ENCODE results near the gene KNTC1.

DNA sequence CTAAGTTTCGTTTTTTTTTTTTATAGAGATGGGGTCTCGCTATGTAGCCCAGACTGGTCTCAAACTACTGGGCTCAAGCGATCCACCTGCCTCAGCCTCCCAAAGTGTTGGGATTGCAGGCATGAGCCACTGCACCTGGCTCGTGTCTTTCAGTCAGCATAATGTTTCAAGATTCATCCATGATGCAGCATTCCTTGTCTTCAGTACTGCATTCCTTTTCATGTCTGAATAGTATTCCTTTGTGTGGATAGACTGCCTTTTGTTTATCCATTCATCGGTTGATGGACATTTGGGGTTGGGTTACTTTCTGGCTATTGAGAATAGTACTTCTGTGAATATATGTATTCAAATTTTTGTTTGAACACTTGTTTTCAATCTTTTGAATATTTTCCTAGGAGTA lies 138.7 kb downstream of the KNTC1 start:
- no peak for TF ChIP-seq POLR2A (IDR thresholded peaks at IDR 0.05)
- TF ChIP-seq, protein P1, sequence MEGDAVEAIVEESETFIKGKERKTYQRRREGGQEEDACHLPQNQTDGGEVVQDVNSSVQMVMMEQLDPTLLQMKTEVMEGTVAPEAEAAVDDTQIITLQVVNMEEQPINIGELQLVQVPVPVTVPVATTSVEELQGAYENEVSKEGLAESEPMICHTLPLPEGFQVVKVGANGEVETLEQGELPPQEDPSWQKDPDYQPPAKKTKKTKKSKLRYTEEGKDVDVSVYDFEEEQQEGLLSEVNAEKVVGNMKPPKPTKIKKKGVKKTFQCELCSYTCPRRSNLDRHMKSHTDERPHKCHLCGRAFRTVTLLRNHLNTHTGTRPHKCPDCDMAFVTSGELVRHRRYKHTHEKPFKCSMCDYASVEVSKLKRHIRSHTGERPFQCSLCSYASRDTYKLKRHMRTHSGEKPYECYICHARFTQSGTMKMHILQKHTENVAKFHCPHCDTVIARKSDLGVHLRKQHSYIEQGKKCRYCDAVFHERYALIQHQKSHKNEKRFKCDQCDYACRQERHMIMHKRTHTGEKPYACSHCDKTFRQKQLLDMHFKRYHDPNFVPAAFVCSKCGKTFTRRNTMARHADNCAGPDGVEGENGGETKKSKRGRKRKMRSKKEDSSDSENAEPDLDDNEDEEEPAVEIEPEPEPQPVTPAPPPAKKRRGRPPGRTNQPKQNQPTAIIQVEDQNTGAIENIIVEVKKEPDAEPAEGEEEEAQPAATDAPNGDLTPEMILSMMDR (IDR thresholded peaks at IDR 0.05 in 4 of 5, conservative IDR thresholded peaks at IDR 0.05 in 1 of 5), result no peak

All from gastrocnemius medialis (tissue), 4 donors.